GM18951 (cell line): ENCODE measurements around the gene MEAK7.

Experiments used
- POLR2A ChIP-seq: IDR thresholded peaks from 4 replicates; pipeline ENCODE4 v1.6.1; 2011; ENCODE audit warnings: mild to moderate bottlenecking; ENCODE audit not compliant: insufficient read length, insufficient read depth; ENCODE audit errors: extremely low read depth
- in situ Hi-C: fragments of 300-500 bp; cut with MboI; formaldehyde crosslinking; loops from one replicate; pipeline ENCODE4 v1.12.0; 2022; ENCODE audit warnings: low sequenced_read_pairs, mixed read lengths, inconsistent platforms; ENCODE audit not compliant: unreplicated experiment

Gene MEAK7

DNA sequence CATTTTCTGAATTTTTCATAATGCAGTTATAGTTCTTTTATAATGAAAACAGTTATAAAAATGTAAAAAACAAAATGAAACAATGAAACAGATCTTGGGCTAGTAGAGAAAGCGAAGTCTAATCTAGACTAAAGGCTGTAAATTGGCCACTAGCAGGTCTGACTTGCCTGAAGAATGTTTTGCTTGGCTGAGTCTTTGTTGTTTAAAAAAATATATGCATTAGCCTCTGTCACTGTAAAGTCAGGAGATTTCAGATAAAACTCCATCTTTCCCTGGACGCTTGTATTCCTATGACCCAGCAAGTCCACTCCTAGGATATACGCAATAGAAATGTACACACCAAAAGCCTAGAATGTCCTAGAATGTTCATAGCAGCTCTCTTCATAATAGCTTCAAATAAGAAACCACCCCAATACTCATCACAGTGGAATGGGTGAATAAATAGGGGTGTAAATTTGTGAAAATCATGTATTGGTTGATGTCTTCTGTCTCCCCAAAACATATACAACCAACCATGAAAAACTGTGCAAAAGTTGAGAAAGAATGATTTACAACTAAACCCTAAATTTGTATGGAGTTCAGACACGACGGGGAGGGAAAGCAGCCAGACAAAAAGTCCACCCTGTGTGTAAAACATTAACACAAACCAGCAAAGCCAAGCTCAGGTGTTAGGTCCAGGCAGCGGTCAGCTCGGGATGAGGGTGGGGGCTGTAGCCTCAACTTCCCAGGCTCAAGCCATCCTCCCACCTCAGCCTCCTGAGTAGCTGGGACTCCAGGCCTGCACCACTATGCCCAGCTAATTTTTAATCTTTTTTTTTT, 37.7 kb upstream of the MEAK7 start:
- TF ChIP-seq POLR2A: no peak
- in situ Hi-C loops: no loop called here

DNA sequence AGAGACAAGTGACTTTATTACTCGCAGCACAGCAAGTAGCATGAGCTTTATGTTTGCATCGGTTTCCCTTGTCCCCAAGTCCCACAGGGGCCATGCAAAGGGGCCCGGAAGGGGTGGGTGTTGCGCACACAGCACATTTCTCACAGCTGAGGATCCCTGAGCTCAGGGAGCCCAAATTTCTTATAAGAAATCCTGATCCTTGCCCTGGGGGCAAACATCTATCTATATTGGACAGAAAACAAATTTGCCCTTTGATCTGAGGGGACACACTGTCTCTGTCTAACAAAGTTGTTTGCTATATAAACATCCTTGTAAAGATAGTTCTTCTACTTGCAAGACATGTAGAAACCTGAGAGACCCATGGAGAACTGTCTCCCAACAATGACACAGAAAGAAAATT, 35.7 kb upstream of the MEAK7 start:
- in situ Hi-C loops: no loop called here
- no peak for TF ChIP-seq POLR2A

DNA sequence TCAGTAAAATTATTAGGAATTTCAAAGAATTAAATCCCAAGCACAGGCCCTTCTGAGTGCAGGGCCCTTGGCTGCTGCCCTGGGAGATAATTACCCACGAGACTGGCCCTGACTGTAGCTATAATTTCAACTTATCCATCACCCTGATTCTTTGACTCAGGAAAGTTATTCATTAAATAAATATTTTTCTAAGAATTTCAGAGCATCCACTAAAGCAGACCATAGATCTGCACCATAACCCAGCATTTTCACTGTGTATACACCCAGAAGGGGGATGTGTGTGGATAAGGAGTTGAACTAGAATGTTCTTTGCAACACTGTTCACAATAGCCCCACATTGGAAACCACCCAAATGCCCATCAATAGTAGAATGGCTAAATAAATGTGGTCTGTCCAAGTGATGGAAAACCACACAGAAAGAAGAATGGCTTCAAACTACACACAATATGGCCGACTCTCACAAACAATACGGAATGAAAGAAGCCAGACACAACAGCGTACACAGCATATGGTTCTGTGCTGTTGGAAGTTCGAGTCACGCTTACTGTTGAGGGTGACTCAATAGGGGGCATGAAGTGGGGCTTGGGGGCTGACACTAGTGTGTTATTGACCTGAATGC, 33.9 kb upstream of the MEAK7 start:
- in situ Hi-C loops: no loop called here
- TF ChIP-seq POLR2A: no peak

DNA sequence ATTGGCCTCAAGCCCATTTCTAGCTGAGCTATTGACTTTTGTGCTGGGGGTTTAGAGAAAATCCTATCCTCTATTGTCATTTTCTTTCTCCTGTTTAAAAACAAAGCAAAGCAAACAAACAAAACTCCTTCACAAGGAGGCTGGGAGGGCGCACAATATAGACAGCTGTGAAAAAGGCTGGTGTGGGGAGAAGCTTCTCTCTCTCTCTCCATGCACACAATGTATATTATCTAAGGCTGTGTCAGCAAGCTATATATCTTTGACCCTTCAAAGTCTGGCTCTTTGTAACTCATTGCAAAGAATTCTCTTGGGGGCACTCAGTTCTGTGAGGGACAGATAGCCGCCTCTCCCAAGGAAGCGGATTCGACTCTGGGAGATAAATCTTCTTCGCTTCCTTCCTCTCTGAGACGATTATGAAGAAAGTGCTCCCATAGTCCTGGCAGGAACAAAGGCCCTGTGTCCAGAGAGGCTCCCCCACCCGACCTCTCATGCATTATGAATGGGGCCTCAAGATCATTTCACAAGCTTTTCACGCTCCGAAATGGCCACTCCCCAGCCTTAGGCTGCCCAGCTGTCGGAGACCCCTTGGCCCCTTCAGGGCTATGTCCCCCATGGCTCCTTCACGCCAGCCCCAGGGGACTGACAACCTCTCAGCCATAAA, 33.2 kb upstream of the MEAK7 start:
- TF ChIP-seq POLR2A: no peak

DNA sequence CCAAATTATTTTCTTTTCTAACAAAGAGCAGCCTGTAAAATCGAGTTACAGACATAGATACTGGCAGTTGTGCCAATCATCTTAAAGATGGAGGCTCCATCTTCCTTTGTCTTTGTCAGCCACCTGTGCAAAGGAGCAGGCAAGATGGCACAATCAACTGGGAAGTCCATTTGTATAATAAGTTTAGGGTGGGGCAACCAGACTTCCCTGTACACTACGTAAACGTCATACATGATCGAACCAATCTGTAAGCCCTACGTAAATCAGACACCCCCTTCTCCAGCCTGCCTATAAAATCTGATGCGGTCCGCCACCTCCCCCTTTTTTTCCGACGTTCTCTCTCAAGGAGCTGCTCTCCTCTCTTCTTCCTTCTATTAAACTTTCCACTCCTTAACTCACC, 31.4 kb upstream of the MEAK7 start:
- no peak for TF ChIP-seq POLR2A
- in situ Hi-C loops: no loop called here

More for the DNA sequence above, 33.2 kb upstream of the MEAK7 start:
- in situ Hi-C loops: no loop called here

DNA sequence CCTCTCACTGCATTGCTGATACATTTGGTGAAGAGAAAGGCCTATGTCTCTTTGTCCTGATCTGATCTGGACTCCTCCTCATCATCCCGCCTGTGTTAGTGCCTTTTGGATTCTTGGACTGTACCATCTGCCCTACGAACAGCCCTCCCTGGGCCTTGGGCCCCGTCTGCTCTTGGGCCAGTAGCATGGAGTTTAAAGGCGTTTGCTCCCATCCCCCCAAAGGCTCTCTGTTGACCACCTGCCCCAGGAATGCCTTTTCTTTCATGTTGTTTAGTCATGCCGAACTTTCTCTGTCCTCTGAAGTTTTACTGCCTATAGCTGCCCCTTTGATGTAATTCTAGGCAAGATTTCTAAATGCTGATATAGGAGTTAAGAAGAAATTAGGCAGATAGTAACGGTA, 30.9 kb upstream of the MEAK7 start:
- in situ Hi-C loops: no loop called here
- TF ChIP-seq POLR2A: no peak

DNA sequence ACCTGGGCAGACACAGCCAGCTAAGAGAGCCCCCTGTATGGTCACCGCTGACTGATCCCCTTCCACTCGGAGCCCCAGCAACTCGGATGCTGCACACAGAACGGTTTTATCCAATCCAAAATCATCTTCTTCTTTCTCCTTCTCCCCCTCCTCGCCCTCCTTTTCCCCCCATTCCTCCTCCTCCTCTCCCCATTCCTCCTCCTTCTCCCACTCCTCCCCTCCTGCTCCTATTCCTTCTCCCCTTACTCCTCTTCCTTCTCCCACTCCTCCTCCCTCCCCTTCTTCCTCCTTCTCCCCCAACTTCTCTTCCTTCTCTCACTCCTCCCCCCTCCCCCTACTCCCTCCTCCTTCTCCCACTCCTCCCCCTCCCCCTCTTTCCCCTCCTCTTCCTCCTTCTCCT, 30.4 kb upstream of the MEAK7 start:
- no peak for TF ChIP-seq POLR2A
- in situ Hi-C loops: no loop called here

DNA sequence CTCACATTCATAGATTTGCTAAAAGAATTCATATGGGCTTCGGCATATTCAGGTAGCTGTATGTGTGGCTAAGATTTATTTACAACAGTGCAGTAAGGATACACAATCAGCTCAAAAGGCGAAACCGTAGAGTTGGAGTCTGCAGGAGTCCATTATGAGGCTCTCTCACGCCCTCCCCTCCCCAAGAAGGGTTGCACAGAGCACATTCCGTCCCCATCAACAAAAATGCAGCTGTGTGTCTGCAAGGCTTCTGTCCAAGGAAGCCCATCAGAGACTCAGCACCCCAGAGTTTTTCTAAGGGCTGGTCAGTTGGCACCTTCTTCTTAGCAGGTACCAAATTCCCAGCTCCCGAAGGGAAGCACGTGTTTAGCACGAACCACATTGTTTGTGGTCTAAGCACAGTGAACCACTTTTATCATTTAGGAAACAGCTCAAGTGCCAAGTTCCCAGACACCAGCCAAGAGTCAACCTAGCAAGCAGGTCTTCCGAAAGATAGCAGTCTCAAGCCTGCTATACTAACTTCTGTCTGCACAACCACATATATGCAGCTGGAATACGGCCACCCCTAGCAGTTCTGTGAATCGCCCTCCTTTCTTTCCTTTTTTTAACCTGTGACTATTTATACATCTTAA, 28.5 kb upstream of the MEAK7 start:
- in situ Hi-C loops: no loop called here
- no peak for TF ChIP-seq POLR2A

DNA sequence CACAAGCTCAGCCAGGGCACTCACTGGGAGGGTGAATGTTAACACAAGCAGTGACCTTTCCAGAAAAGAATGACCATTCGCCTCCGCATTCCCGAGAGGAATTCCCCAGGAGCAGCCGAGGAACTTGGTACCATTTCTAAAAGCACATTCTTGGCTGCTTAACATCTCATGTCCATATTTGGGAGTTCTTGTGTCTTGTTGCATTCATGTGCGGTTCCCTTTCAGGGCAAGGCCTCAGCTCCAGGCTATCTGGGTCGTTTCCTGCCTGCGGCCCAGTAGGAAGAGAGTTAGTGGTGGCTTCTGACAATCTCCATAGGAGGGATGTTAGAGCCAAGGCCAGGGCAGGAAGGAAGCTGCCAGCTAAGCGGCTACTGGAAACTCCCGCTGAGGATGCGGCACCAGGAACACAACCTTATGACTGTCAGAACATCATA, 27.8 kb upstream of the MEAK7 start:
- no peak for TF ChIP-seq POLR2A
- in situ Hi-C loops: no loop called here

DNA sequence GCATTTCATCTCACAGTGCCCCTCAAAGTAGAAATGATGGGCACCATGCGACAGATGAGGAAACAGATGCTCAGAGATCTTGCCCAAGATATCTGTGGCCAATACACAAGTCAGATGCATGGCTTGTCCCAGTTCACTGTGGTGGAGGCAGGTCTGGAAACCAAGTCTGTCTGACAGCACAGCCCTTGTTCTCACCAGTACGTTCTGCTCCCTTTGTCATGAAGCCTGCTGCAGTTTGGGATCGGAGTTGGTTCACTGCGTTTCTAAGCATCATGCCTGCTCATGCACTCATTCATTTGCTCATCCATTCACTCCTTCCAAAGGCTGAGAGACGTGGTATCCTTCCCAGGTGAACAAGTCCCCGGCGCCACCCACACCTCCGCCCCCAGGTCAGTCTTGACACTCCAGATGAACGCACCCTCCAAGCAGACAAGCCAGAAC, 27.2 kb upstream of the MEAK7 start:
- in situ Hi-C loops: no loop called here

DNA sequence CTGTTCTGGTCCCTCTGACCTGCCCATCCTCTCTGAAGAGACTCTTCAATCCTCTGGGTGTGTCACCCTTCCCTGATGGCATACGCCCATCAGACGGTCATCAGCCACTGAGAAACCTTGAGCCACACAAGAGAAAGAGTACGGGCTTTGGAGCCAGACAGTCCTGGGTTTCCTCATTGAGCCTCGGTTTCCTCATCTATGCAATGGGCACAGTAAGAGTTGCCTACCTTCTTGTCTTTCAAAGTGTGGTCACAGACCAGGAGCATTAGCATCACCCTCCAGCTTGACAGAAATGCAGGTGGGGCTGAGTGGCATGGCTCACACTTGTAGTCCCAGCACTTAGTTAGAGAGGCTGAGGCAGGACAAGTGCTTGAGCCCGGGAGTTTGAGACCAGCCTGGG, 26.1 kb upstream of the MEAK7 start:
- TF ChIP-seq POLR2A: no peak
- in situ Hi-C loops: no loop called here

More for the DNA sequence above, 27.2 kb upstream of the MEAK7 start:
- no peak for TF ChIP-seq POLR2A

DNA sequence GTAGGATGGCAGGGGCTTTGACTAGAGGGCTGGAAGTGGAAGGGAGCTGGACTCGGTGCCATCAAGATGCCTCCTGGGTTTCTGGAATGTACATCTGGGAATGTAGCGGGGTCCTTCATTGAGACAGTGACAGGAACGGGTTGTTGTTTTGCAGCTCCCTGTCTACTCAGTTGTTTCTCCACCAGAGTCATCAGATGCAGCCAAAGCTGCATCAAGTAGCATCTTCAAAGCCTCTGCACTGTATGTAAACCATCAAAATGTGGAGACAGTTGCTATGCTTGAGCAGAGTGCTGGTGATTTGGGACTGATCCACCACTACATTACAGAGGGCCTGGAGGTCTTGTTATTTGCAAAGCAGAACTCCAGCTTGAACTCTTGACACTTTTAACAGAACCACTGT, 25.1 kb upstream of the MEAK7 start:
- in situ Hi-C loops: no loop called here

DNA sequence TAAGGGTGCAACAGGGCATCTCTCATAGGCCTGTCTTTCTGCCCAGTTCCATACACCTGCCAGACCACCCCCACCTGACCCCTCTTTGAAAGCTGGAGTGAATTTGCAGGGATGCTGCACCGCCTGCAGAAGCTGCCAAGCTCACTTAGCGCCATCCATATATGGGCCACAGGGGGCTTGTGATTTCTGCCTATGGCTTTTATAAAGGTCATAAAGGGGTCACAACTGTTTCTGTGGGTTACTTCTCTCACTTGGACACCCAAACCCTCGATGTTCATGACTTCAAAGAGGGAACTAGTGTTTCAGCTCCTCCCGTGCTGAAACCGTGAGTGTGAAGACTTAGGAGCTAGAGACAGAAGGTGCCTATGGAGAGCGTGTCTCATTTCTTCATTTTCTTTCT, 23.9 kb upstream of the MEAK7 start:
- in situ Hi-C loops: no loop called here

More for the DNA sequence above, 25.1 kb upstream of the MEAK7 start:
- TF ChIP-seq POLR2A: no peak

More for the DNA sequence above, 23.9 kb upstream of the MEAK7 start:
- no peak for TF ChIP-seq POLR2A
